Measurements from ENCODE around the gene LAD1. TPM values are rescaled to one million over a fixed set of nuclear protein-coding genes. Genes with fewer than 3 reads are reported as not detected.

LAD1 gene
- total and polyA plus RNA-seq, 2 donors (not counting 1 experiment from before 2014, with no cell fraction given): not detected

DNA sequence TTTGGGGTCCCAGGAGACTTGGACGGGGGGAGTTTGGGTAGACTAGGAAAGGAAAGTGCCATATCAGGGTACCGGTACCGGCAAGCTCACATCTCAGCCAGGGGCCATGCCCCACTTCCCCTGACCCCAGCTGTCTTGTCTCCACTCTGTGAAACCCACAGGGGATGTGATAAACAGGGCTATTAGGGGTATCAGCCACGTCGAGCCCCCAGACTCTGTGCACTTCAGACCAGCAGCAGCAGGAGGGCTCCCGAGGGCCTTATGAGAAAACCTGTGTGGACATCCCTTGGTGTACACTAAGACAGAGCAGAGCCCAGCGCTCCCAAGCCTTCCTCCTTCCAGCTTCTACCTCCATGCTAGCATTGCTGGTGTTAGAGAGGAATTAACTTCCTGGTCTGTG lies 68.0 kb downstream of the LAD1 start:
- H3K4me3 ChIP-seq (replicated peaks in 1 of 4; ENCODE audit: control extremely low read depth in 1 of 4, insufficient read depth in 1 of 4, low read depth in 3 of 4, low read length in 4 of 4): no peak overlapping the region
- no peaks in the 10 kb centered on the region for H3K79me2 ChIP-seq (ENCODE audit: control insufficient read depth, insufficient read depth, low read length)
- H3K27me3 ChIP-seq (ENCODE audit: control insufficient read depth, insufficient read depth, low read length): peaks cover 15% of the 10 kb centered on the region
- H3K9me3 ChIP-seq (ENCODE audit: control insufficient read depth, insufficient read depth, low read depth, low read length): no peaks in the 10 kb centered on the region
- no peak overlapping the region for H2AFZ ChIP-seq (ENCODE audit: low read length)
- H3K27ac ChIP-seq (ENCODE audit: insufficient read depth, low read length): no peak overlapping the region
- TF ChIP-seq CTCF (conservative IDR thresholded peaks at IDR 0.05 in 1 of 2, IDR thresholded peaks at IDR 0.05 in 1 of 2; ENCODE audit: low read depth in 1 of 2, low read length in 2 of 2) (no peak), EZH2 (IDR thresholded peaks at IDR 0.05; ENCODE audit: low read length, missing control alignments) (no peak)
- no peak for DNase-seq (ENCODE audit: low read depth in 2 of 2)
- no peaks in the 10 kb centered on the region for H4K20me1 ChIP-seq (ENCODE audit: control insufficient read depth, extremely low read depth, insufficient read depth, low read length)
- no peak overlapping the region for H3K4me2 ChIP-seq (ENCODE audit: extremely low read depth, insufficient read depth, low read length)
- no peaks in the 10 kb centered on the region for H3K36me3 ChIP-seq (ENCODE audit: control insufficient read depth, insufficient read depth, low read length)
- no peaks in the 10 kb centered on the region for H3K4me1 ChIP-seq (ENCODE audit: control insufficient read depth, extremely low read depth, insufficient read depth, low read length)
- H3K9ac ChIP-seq (ENCODE audit: insufficient read depth, low read length): no peak overlapping the region

Other genes starting within 250 kb of the LAD1 start
- 72.4 and 91.0 TPM in 2 replicates for gene TMEM9, start 244.8 kb downstream of the LAD1 start, total RNA-seq
- gene TMEM9, start 244.8 kb downstream of the LAD1 start, polyA plus RNA-seq: 55.5 and 58.2 TPM in 2 replicates
- under 0.01 and 0.17 TPM in 2 replicates for gene IGFN1, start 208.5 kb downstream of the LAD1 start, total RNA-seq
- 0.01 TPM in 1 of 2 replicates, not detected in the other for gene IGFN1, start 208.5 kb downstream of the LAD1 start, polyA plus RNA-seq
- under 0.01 TPM in 2 replicates for gene PKP1, start 115.8 kb downstream of the LAD1 start, total RNA-seq
- gene PKP1, start 115.8 kb downstream of the LAD1 start, polyA plus RNA-seq: 0.06 and 0.08 TPM in 2 replicates
- not detected in 2 replicates for gene TNNT2, start 21.6 kb downstream of the LAD1 start, total RNA-seq
- gene TNNT2, start 21.6 kb downstream of the LAD1 start, polyA plus RNA-seq: 0.14 and 1.4 TPM in 2 replicates
- not detected in 2 replicates for gene TNNI1, start 22.4 kb upstream of the LAD1 start, total RNA-seq
- 0.06 and 0.09 TPM in 2 replicates for gene TNNI1, start 22.4 kb upstream of the LAD1 start, polyA plus RNA-seq
- 138 and 141 TPM in 2 replicates for gene PHLDA3, start 69.9 kb upstream of the LAD1 start, total RNA-seq
- gene PHLDA3, start 69.9 kb upstream of the LAD1 start, polyA plus RNA-seq: 25.9 and 26.5 TPM in 2 replicates
- 158 and 195 TPM in 2 replicates for gene CSRP1, start 107.8 kb upstream of the LAD1 start, total RNA-seq
- gene CSRP1, start 107.8 kb upstream of the LAD1 start, polyA plus RNA-seq: 438 and 1,081 TPM in 2 replicates
- 7.2 and 19.8 TPM in 2 replicates for gene NAV1, start 139.8 kb upstream of the LAD1 start, total RNA-seq
- 64.0 and 66.5 TPM in 2 replicates for gene NAV1, start 139.8 kb upstream of the LAD1 start, polyA plus RNA-seq

Measured in fibroblast of lung (primary cell).